Ectodermal cell (in vitro differentiated cells): Measurements from ENCODE around the gene NHERF1.

Source experiments
- H3K27ac ChIP-seq: 2 replicates; pipeline ENCODE4 v1.7.0; 2013; ENCODE audit warnings: mild to moderate bottlenecking, low read depth, low read length; ENCODE audit not compliant: insufficient read depth, poor library complexity, severe bottlenecking
- H3K27me3 ChIP-seq: 2 replicates; pipeline ENCODE4 v1.7.0; 2013; ENCODE audit warnings: mild to moderate bottlenecking, low read length; ENCODE audit not compliant: insufficient read depth, control insufficient read depth, poor library complexity, severe bottlenecking
- H3K36me3 ChIP-seq: one replicate; pipeline ENCODE4 v1.7.0; 2013; ENCODE audit warnings: low read length; ENCODE audit not compliant: control insufficient read depth, insufficient read depth
- H3K4me1 ChIP-seq: one replicate; pipeline ENCODE4 v1.7.0; 2013; ENCODE audit warnings: low read length; ENCODE audit not compliant: control insufficient read depth, insufficient read depth
- H3K4me3 ChIP-seq: 2 replicates; pipeline ENCODE4 v1.7.0; 2013; ENCODE audit warnings: low read depth, low read length, control low read depth; ENCODE audit not compliant: insufficient read depth
- H3K9me3 ChIP-seq: 2 replicates; pipeline ENCODE4 v1.7.0; 2013; ENCODE audit warnings: mild to moderate bottlenecking, low read length, moderate library complexity; ENCODE audit not compliant: control insufficient read depth
- WGBS, 2 experiments: methylation state at CpG; one replicate each; pipeline ENCODE4 v1.1.7; 2013; ENCODE audit warnings: missing lambda C conversion rate in 2 of 2; 5-methylcytosine and 5-hydroxymethylcytosine counted together

The NHERF1 gene

DNA sequence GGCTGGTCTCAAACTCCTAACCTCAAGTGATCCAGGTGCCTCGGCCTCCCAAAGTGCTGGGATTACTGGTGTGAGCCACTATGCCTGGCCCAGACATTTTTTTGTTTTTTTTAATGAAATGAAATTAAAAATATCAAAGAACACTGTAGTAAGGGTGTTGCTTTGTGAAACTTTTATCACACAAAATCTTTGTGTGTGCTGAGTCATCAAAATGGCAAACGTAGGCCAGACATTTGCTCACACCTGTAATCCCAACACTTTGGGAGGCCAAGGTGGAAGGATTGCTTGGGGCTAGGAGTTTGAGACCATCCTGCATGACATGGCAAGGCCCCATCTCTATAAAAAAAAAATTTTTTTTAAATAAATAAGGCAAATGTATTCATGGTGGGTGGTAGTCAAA, 18.0 kb downstream of the NHERF1 start:
- Histone ChIP-seq H3K4me3 (no peak overlapping the region), H3K4me1 (peaks cover 34% of the 10 kb centered on the region), H3K27me3 (no peaks in the 10 kb centered on the region), H3K27ac (no peak overlapping the region), H3K9me3 (no peaks in the 10 kb centered on the region), H3K36me3 (peaks cover 5% of the 10 kb centered on the region)
- WGBS, 2 experiments: 86 to 91% methylated on average over 2 of the region's 2 CpGs

DNA sequence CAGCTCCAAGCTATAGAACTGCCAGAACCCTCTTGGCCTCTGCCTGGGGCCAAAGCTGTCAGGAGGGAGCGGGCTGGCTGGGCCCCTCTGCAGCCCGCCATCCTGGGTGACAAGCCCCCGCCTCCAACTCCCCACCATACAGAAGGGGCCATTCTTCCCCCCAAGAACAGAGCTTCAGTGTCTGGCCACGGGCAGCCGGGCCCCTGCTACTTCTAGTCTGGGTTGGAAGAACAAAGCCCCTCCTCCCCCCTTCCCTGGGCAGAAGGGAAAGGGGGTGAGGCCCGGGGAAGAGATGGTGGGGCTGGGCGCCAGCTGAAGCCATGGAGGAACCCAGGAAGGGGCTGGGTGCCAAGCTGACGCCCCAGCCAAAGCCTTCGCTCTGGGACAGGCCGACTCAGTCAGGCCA, 18.7 kb downstream of the NHERF1 start:
- Histone ChIP-seq H3K27me3 (no peaks in the 10 kb centered on the region), H3K36me3 (peaks cover 12% of the 10 kb centered on the region), H3K4me3 (no peak overlapping the region), H3K27ac (no peak overlapping the region), H3K4me1 (peaks cover 27% of the 10 kb centered on the region), H3K9me3 (no peaks in the 10 kb centered on the region)
- 93 to 98% methylated on average over 10 of the region's 10 CpGs for WGBS, 2 experiments

DNA sequence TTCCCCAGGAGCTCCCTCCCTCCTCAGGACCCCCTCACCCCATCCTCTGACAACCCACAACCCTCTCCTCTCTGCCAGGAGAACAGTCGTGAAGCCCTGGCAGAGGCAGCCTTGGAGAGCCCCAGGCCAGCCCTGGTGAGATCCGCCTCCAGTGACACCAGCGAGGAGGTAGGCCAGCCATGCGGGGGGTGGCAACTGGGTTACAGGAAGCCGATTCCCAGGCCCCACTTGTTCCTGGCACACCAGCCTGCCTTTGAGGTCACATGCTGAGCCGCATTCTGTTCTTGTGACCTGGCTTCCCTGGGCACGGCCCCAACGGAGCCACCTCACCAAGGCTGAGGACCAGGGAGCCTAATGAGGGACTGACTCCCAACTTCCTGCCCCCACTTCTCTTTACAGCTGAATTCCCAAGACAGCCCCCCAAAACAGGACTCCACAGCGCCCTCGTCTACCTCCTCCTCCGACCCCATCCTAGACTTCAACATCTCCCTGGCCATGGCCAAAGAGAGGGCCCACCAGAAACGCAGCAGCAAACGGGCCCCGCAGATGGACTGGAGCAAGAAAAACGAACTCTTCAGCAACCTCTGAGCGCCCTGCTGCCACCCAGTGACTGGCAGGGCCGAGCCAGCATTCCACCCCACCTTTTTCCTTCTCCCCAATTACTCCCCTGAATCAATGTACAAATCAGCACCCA, 19.8 kb downstream of the NHERF1 start:
- H3K36me3 ChIP-seq: peaks cover 22% of the 10 kb centered on the region
- no peaks in the 10 kb centered on the region for H3K27me3 ChIP-seq
- H3K4me3 ChIP-seq: no peak overlapping the region
- H3K9me3 ChIP-seq: no peaks in the 10 kb centered on the region
- peaks cover 20% of the 10 kb centered on the region for H3K4me1 ChIP-seq
- WGBS, 2 experiments: 89 to 90% methylated on average over 17 of the region's 17 CpGs
- no peak overlapping the region for H3K27ac ChIP-seq

DNA sequence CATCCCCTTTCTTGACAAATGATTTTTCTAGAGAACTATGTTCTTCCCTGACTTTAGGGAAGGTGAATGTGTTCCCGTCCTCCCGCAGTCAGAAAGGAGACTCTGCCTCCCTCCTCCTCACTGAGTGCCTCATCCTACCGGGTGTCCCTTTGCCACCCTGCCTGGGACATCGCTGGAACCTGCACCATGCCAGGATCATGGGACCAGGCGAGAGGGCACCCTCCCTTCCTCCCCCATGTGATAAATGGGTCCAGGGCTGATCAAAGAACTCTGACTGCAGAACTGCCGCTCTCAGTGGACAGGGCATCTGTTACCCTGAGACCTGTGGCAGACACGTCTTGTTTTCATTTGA, 20.3 kb downstream of the NHERF1 start:
- Histone ChIP-seq H3K9me3 (no peaks in the 10 kb centered on the region), H3K36me3 (peaks cover 27% of the 10 kb centered on the region), H3K27ac (no peak overlapping the region), H3K4me3 (no peak overlapping the region), H3K4me1 (peaks cover 15% of the 10 kb centered on the region), H3K27me3 (no peaks in the 10 kb centered on the region)
- WGBS, 2 experiments: 92 to 93% methylated on average over 7 of the region's 7 CpGs

DNA sequence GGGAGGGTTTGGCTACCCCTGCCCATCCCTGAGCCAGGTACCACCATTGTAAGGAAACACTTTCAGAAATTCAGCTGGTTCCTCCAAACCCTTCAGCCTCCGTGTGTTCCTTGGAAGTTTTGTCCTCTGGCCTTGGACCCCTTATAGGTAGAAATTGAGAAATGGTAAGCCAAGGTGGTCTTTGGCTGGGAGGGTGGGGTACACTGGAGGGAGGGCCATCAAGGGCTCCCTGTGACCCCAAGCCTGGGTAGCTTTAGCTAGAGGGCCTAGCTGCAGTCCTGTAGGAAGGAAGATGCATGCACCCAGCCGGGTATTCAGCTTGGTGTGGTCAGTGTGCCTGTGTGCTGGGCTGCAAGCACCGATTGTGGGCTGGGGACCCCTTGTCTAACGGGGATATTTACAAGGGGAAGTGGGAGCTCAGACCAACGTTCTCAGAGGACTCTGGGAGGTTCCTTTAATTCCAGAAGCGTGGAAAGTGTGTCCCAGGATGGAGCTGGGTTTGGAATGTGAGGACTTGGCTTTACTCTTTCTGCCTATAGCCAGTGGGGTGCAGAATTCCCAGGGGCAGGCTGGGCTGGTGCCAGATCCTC, 20.9 kb downstream of the NHERF1 start:
- 92 to 93% methylated on average over 6 of the region's 6 CpGs for whole genome bisulfite sequencing, 2 experiments
- H3K27ac ChIP-seq: no peak overlapping the region
- H3K4me1 ChIP-seq: peaks cover 10% of the 10 kb centered on the region
- H3K4me3 ChIP-seq: no peak overlapping the region
- H3K27me3 ChIP-seq: no peaks in the 10 kb centered on the region
- peaks cover 27% of the 10 kb centered on the region for H3K36me3 ChIP-seq
- H3K9me3 ChIP-seq: no peaks in the 10 kb centered on the region

DNA sequence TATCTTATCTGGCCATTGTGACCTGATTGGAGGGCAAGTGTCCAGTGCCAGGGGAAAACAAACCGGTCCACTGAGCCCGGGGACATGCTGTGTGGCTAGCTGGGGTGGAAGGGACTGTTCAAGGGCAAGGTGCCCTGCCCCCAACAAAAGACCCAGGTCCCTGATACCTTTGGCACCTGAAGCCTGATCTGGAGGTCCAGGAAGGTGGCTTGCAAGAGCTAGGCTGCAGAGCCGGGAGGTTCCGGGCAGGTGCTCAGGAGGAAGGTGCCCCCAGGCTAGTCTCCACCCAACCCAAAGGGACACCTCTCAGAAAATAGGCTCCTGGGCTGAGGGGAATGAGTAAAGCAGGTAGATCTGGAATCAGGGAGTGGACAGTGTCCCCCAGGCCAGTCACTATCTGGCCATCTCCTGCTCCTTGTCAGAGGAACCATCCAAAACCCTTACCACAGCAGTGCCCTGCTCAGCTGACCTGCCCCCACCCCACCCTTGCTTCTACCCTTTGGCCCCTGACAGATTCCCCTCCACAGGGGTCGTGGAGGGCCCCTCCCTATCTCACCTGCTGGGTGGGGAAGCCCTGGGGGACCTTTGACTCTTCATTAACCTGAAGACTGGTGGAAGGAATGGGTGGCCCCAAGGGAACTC, 21.5 kb downstream of the NHERF1 start:
- Histone ChIP-seq H3K4me3 (no peak overlapping the region), H3K27me3 (no peaks in the 10 kb centered on the region), H3K9me3 (no peaks in the 10 kb centered on the region), H3K36me3 (peaks cover 27% of the 10 kb centered on the region), H3K4me1 (peaks cover 4% of the 10 kb centered on the region), H3K27ac (no peak overlapping the region)
- WGBS, 2 experiments: 93 to 94% methylated on average over 5 of the region's 5 CpGs

DNA sequence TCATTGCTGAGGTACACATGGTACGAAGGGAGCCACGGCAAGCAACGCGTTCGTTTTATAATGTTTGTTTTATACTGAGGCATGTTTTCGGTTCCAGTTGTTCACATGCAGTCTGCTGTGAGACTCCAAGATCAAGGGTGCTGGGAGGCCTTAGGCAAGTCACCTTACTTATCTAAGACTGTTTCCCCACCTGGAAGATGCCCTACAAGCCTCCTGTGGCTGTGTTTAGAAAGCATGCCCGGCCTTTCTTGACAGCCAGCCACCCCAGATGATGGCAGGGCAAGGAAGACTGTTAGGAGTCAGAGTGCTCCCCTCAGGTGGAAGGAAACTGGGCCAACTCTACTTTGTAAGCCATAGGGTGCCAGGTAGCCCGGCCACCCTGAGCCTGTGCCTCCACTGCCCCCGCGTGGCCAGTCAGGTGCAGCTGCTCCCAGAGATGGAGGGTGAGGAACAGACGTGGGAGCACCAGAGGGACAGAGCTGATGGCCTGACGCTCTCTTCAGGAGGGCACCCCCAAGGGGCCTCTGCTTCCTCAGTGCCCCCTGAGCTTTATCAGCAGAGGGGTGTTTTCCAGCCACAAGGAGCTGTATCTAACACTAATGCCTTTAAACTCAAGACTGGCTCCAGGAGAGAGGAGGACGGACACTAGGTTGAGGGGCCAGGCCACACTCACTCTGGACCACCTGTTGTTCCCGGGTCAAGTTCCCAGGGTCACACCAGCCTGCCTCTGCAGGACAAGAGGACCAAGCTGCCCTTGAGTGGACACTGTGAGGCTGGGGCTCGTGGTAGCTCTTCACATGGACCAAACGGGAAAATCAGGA, 22.3 kb downstream of the NHERF1 start:
- H3K27ac ChIP-seq: no peak overlapping the region
- H3K4me3 ChIP-seq: no peak overlapping the region
- 72 to 73% methylated on average over 16 of the region's 16 CpGs for WGBS, 2 experiments
- no peaks in the 10 kb centered on the region for H3K27me3 ChIP-seq
- no peaks in the 10 kb centered on the region for H3K4me1 ChIP-seq
- peaks cover 27% of the 10 kb centered on the region for H3K36me3 ChIP-seq
- no peaks in the 10 kb centered on the region for H3K9me3 ChIP-seq

DNA sequence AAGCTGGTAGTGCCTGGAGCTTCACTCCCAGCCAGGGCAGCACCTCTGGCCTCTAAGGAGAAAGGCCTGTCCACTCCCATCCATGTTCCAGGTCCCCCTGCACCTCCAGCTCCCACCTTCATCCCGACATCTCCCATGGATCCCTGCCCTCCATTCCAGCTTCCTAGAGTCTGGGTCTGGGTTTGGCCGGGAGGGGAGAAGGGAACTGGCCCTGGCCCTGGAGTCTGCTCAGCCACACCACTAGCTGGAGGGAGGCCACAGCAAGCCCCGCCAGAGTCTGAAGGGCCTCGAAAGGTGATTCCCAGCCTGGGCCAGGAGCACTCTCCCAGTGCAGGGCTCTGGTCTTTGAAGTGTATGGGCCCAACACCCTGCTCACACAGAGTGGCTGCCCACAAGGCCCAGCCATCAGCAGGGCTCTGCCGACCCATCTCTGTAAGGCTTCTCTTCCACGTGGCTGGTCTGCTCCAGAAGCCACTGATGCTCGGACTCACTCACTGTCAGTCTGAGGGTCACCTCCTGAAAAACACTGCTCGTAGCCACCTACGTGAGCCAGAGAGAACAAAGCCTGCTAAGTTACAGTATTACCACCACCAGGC, 23.0 kb downstream of the NHERF1 start:
- peaks cover 27% of the 10 kb centered on the region for H3K36me3 ChIP-seq
- WGBS, 2 experiments: 89 to 91% methylated on average over 9 of the region's 9 CpGs
- H3K27ac ChIP-seq: no peak overlapping the region
- no peaks in the 10 kb centered on the region for H3K4me1 ChIP-seq
- H3K27me3 ChIP-seq: no peaks in the 10 kb centered on the region
- H3K9me3 ChIP-seq: no peaks in the 10 kb centered on the region
- H3K4me3 ChIP-seq: no peak overlapping the region

DNA sequence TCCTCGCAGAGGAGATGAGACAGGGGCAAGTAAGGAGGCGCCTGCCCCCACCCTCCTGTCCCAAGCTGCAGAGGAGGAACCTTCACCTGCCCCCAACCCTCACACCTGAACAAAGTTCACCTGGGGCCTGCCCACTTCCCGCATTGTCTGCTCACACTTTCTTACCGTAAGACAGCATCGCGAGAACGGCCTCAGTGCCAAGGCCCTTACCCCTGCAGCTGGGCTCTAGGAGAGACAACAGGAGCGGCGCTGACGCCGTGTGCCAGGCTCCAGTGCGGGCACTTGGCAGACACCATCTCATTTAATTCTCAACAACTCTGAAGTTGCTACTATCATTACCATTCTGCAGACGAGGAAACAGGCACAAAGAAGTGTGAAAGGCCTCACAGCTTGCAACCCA, 23.6 kb downstream of the NHERF1 start:
- Histone ChIP-seq H3K4me1 (no peaks in the 10 kb centered on the region), H3K36me3 (peaks cover 27% of the 10 kb centered on the region), H3K4me3 (no peak overlapping the region), H3K27me3 (no peaks in the 10 kb centered on the region), H3K9me3 (no peaks in the 10 kb centered on the region), H3K27ac (no peak overlapping the region)
- 93 to 95% methylated on average over 13 of the region's 13 CpGs for WGBS, 2 experiments

GRCh38 chr17:74773414-74773813, 25.0 kb downstream of the NHERF1 start:
- peaks cover 27% of the 10 kb centered on the region for H3K36me3 ChIP-seq
- H3K27me3 ChIP-seq: no peaks in the 10 kb centered on the region
- WGBS, 2 experiments: 92 to 95% methylated on average over 6 of the region's 6 CpGs
- no peak overlapping the region for H3K4me3 ChIP-seq
- no peak overlapping the region for H3K27ac ChIP-seq
- no peaks in the 10 kb centered on the region for H3K4me1 ChIP-seq
- no peaks in the 10 kb centered on the region for H3K9me3 ChIP-seq
